WERI-Rb-1 (cell line): Measurements from ENCODE around the gene INSIG1.

Source experiments
- DNase-seq: peaks from one replicate; pipeline ENCODE4 v3.0.0-alpha.2; 2020
- H3K27ac ChIP-seq: fragments of 250-450 bp; sonication (Bioruptor Pico); 2 replicates; pipeline ENCODE4 v1.5.1; 2020; ENCODE audit warnings: mild to moderate bottlenecking, moderate library complexity
- H3K27me3 ChIP-seq: fragments of 250-450 bp; sonication (Bioruptor Pico); 2 replicates; pipeline ENCODE4 v1.5.1; 2021; ENCODE audit warnings: mild to moderate bottlenecking, low read depth, moderate library complexity; ENCODE audit not compliant: insufficient read depth, severe bottlenecking
- H3K36me3 ChIP-seq: fragments of 250-450 bp; sonication (Bioruptor Pico); 2 replicates; pipeline ENCODE4 v1.5.1; 2020; ENCODE audit warnings: mild to moderate bottlenecking, moderate library complexity
- H3K4me3 ChIP-seq: 2 replicates; pipeline ENCODE4 v1.5.1; 2011; ENCODE audit warnings: low read depth, mild to moderate bottlenecking, control low read depth, low read length
- H3K9me3 ChIP-seq: fragments of 250-450 bp; sonication (Bioruptor Pico); 2 replicates; pipeline ENCODE4 v1.5.1; 2021; ENCODE audit warnings: mild to moderate bottlenecking, moderate library complexity; ENCODE audit not compliant: severe bottlenecking
- TF ChIP-seq, protein P1 (sequence below): IDR thresholded peaks from 2 replicates; pipeline ENCODE4 v1.5.1; 2011; ENCODE audit warnings: low read depth, mild to moderate bottlenecking, control low read depth, inconsistent platforms, low read length

Gene INSIG1

DNA sequence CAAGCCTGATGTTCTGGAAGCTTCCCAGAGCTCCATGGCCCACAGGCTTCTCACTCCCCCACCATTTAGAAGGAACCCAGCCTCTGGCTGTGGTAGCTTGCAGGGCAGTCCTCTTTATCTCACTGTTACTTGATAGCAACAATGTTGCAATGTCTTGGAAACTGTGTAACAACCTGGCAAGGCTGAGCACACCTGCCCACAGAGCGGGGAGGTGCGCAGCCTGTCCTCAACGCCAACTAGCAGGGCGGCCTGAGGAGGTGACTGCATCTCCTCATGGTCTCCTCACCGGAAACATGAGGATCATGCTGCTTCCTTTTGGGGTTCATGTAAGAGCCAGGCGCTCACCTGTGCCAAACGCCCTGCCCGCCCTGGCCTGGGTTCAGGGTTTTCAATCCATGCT lies 43.7 kb upstream of the INSIG1 start:
- no peak overlapping the region for H3K4me3 ChIP-seq
- H3K9me3 ChIP-seq: no peaks in the 10 kb centered on the region
- no peak for DNase-seq
- no peak overlapping the region for H3K27ac ChIP-seq
- H3K36me3 ChIP-seq: no peaks in the 10 kb centered on the region
- TF ChIP-seq, protein P1, sequence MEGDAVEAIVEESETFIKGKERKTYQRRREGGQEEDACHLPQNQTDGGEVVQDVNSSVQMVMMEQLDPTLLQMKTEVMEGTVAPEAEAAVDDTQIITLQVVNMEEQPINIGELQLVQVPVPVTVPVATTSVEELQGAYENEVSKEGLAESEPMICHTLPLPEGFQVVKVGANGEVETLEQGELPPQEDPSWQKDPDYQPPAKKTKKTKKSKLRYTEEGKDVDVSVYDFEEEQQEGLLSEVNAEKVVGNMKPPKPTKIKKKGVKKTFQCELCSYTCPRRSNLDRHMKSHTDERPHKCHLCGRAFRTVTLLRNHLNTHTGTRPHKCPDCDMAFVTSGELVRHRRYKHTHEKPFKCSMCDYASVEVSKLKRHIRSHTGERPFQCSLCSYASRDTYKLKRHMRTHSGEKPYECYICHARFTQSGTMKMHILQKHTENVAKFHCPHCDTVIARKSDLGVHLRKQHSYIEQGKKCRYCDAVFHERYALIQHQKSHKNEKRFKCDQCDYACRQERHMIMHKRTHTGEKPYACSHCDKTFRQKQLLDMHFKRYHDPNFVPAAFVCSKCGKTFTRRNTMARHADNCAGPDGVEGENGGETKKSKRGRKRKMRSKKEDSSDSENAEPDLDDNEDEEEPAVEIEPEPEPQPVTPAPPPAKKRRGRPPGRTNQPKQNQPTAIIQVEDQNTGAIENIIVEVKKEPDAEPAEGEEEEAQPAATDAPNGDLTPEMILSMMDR: no peak
- H3K27me3 ChIP-seq: no peaks in the 10 kb centered on the region

DNA sequence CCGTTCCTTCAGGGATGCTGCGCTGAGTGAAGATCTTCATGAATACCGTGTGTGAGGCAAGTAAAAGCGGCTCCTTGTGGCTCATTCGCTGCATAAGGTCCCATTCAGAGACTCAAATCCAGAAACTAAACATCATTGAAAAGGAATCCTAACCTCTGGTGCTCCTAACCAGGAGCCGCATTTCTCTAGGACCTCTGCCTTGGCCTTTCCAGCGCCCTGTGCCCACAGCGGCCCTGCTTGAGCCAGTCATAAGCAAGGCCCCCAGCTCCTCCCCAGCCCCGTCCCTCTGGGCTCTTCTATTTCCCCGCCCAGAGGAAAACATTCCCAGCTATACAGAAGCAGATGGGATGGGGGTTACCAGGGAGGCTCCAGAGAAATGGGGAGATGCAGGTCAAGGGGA lies 42.6 kb upstream of the INSIG1 start:
- TF ChIP-seq, protein P1: no peak
- H3K4me3 ChIP-seq: no peak overlapping the region
- no peaks in the 10 kb centered on the region for H3K36me3 ChIP-seq
- no peaks in the 10 kb centered on the region for H3K9me3 ChIP-seq
- no peak for DNase-seq
- no peaks in the 10 kb centered on the region for H3K27me3 ChIP-seq
- H3K27ac ChIP-seq: no peak overlapping the region

DNA sequence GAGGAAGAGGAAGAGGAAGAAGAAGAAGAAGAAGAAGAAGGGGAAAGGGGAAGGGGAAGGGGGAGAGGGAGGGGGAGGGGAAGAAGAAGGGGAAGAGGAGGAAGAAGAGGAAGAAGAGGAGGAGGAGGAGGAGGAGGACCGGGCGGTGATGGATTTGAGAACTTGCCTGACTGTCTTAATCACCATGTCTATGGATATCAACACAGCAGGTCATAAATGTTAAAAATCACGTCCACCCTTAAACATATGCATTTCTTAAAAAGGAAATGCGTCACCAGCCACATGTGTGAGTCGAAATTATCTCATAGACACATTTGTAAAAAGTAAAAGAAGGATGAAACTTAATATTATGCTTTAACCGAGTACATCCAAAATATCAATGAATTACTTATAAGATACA lies 42.1 kb upstream of the INSIG1 start:
- Histone ChIP-seq H3K4me3 (no peak overlapping the region), H3K27me3 (no peaks in the 10 kb centered on the region), H3K9me3 (no peaks in the 10 kb centered on the region), H3K36me3 (no peaks in the 10 kb centered on the region), H3K27ac (no peak overlapping the region)
- TF ChIP-seq, protein P1: no peak
- no peak for DNase-seq

DNA sequence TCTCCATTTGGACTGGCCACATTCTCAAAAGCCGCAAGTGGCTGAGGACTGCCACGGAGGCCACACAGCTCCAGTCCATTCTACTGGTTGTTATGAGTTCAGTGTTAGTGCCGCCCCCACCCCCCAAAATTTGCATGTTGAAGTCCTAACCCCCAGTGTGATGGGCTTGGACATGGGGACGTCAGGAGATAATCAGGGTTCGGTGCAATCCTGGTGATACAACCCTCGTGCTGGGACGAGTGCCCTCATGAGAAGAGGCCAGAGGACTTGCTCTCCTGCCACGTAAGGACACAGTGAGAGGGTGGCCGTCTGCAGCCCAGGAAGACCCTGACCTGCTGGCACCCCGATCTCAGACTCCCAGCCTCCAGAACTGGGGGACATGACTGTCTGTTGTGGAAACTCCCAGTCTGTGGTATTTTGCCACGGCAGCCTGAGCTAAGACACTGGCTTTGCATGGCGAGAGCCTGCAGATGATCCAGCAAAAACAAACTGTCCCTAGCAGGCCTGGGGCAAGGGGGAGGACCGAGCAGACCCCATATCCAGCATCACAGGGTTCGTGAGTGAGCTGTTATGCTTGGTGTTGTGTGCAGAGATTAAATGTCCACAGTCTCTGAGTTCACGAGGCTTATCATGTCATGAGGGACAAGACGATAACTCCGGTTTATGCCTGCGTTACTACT lies 41.5 kb upstream of the INSIG1 start:
- H3K27ac ChIP-seq: no peak overlapping the region
- no peak overlapping the region for H3K4me3 ChIP-seq
- H3K36me3 ChIP-seq: no peaks in the 10 kb centered on the region
- DNase-seq: no peak
- H3K9me3 ChIP-seq: no peaks in the 10 kb centered on the region
- TF ChIP-seq, protein P1: no peak
- no peaks in the 10 kb centered on the region for H3K27me3 ChIP-seq

DNA sequence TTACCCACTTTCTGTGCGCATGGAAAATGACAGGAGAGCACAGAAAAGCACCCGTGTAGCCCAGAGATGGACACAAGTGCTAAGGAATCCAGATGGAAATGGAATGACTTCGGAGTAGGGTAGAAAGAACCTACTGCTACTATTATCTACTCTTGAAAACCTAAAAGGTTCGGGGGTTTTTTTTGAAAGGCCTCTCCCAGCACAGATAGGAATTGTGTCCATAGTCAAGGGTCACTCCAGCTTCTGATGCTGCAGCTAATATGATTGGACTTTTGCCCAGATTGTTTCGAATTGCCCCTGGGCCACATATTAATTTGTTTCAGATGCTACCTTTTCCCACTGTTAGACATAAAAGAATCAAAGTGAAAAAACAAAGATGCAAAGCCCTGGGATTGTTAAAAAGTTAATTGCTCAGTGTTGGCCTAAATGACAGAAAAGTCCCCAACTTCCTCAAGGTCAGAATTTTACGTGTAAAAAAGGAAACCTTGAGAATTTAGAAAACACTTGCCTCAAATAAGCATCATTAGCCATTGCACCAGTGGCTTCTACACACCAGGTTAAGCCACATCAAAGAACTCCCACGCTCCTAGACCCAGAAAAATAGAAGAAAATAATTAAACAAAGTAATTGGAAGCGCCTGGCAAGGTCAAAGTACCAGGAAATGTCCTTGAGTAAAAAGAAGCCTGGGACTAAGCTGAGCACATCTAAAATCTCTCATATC lies 40.8 kb upstream of the INSIG1 start:
- H3K4me3 ChIP-seq: no peak overlapping the region
- no peaks in the 10 kb centered on the region for H3K27me3 ChIP-seq
- TF ChIP-seq, protein P1: no peak
- no peak for DNase-seq
- H3K36me3 ChIP-seq: no peaks in the 10 kb centered on the region
- H3K9me3 ChIP-seq: no peaks in the 10 kb centered on the region
- H3K27ac ChIP-seq: no peak overlapping the region
